ENCODE data around the gene COL20A1.

Gene COL20A1

DNA sequence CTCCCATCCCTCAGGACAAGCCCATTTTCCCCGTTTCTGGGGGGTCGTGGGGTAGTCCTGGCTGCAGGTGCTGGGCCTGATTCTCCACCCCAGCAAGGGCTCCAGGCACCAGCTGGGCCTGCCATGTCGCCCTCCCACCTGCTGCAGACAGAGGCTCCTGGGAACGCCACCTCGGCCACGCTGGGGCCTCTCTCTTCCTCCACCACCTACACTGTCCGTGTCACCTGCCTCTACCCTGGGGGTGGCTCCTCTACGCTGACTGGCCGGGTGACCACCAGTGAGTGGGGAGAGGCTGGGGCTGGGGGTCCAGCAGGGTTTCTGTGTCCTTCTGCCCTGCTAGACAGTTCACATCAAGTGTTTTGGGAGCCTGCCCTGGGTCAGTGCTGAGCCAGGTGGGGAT, 19.3 kb downstream of the COL20A1 start:
- no peak for DNase-seq (ENCODE audit: low read depth)
- H3K4me3 ChIP-seq (ENCODE audit: low read depth, low read length) = no peak overlapping the region
- TF ChIP-seq, protein P1, sequence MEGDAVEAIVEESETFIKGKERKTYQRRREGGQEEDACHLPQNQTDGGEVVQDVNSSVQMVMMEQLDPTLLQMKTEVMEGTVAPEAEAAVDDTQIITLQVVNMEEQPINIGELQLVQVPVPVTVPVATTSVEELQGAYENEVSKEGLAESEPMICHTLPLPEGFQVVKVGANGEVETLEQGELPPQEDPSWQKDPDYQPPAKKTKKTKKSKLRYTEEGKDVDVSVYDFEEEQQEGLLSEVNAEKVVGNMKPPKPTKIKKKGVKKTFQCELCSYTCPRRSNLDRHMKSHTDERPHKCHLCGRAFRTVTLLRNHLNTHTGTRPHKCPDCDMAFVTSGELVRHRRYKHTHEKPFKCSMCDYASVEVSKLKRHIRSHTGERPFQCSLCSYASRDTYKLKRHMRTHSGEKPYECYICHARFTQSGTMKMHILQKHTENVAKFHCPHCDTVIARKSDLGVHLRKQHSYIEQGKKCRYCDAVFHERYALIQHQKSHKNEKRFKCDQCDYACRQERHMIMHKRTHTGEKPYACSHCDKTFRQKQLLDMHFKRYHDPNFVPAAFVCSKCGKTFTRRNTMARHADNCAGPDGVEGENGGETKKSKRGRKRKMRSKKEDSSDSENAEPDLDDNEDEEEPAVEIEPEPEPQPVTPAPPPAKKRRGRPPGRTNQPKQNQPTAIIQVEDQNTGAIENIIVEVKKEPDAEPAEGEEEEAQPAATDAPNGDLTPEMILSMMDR (IDR thresholded peaks at IDR 0.05; ENCODE audit: control insufficient read depth, extremely low read depth, insufficient read depth) = no peak

DNA sequence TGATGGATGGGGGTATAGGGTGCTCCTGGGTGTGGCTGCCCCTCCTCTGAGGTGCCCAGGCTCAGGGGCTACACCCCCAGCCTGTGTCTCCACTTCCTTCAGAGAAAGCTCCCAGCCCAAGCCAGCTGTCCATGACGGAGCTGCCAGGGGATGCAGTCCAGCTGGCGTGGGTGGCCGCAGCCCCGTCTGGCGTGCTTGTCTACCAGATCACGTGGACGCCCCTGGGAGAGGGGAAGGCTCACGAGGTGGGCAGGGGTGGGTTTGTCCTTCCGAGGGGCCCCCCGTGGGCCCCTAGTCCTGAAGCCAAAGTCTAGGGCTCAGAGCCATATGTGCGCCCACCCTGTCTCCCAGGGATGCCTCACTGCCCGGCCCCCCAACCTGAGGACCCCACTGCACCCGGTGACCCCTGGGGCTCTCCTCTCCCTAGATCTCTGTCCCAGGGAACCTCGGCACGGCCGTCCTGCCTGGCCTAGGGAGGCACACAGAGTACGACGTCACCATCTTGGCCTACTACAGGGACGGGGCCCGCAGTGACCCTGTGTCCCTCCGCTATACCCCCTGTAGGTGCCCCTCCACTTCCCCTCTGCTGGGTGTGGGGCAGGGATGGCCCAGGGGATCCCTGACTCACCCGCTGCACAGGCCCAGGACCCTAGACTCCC, 19.8 kb downstream of the COL20A1 start:
- no peak overlapping the region for H3K4me3 ChIP-seq (ENCODE audit: low read depth, low read length)
- TF ChIP-seq, protein P1 (IDR thresholded peaks at IDR 0.05; ENCODE audit: control insufficient read depth, extremely low read depth, insufficient read depth) = no peak
- no peak for DNase-seq (ENCODE audit: low read depth)

DNA sequence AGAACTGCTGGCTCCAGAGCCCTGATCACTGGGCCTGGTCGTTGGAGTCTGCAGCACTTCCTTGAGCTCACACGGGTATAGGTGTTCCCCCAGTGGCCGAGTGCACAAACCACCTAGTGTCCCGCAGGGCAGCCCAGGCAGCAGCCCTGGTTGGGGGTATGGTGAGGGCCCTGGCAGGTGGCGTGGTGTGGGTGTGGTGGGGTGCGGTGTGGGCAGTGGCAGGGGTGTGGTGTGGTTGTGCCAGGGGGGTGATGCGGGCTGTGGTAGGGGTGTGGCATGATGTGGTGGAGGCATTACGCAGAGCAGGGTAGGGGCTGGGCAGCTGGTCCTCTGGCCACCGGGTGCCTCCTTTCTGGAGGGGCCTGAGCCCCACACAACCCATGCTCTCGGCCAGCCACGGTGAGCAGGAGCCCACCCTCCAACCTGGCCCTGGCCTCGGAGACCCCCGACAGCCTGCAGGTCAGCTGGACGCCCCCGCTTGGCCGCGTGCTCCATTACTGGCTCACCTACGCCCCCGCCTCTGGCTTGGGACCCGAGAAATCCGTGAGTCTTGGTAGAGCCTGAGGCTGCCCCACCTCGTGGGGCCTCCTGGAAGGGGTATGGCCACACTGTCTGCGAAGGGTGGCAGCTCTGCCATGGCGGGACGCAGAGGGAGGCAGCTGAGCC, 20.5 kb downstream of the COL20A1 start:
- no peak for DNase-seq (ENCODE audit: low read depth)
- TF ChIP-seq, protein P1 (IDR thresholded peaks at IDR 0.05; ENCODE audit: control insufficient read depth, extremely low read depth, insufficient read depth) = no peak
- no peak overlapping the region for H3K4me3 ChIP-seq (ENCODE audit: low read depth, low read length)

DNA sequence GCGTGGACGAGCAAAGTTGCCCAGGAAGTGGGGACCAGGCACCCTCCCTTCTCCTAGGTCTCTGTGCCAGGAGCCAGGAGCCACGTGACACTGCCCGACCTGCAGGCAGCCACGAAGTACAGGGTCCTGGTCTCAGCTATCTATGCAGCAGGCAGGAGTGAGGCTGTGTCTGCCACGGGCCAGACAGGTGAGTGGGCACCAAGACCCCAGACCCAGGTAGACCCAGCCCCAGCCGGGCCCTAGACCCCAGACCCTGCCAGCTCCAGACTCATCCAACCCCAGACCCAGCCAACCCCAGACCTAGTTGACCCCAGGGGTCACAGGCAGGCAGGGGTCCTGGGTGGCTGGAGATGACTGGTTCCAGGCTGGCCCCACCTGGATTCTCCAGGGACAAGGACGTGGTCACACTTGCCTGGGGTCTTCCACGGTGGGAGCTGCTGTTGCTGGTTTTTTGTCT, 21.1 kb downstream of the COL20A1 start:
- H3K4me3 ChIP-seq (ENCODE audit: low read depth, low read length) = no peak overlapping the region
- TF ChIP-seq, protein P1 (IDR thresholded peaks at IDR 0.05; ENCODE audit: control insufficient read depth, extremely low read depth, insufficient read depth) = no peak
- DNase-seq (ENCODE audit: low read depth) = no peak

DNA sequence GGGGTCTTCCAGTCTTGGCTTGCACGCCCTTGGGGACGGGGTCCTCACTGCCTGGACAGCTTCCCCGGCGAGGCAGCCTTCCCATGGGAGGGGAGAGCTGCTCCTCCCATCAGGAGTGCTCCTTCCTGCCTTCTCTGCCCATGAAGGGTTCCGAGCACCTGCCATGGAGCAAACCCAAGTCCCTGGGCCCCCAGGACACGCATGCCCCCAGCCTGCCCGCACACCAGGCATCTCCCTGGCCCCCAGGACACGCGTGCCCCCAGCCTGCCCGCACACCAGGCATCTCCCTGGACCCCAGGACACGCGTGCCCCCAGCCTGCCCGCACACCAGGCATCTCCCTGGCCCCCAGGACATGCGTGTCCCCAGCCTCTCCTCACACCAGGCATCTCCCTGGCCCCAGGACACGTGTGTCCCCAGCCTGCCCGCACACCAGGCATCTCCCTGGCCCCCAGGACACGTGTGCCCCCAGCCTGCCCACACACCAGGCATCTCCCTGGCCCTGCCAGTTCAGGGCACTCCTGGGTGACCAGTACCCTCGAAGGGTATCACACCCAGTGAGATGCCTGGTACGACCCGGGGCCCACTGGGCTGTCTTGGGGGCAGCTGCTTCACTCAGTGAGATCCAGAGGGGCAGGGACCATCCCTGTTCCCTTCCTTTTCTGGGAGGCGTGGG, 21.7 kb downstream of the COL20A1 start:
- TF ChIP-seq, protein P1 (IDR thresholded peaks at IDR 0.05; ENCODE audit: control insufficient read depth, extremely low read depth, insufficient read depth) = no peak
- no peak for DNase-seq (ENCODE audit: low read depth)
- no peak overlapping the region for H3K4me3 ChIP-seq (ENCODE audit: low read depth, low read length)

DNA sequence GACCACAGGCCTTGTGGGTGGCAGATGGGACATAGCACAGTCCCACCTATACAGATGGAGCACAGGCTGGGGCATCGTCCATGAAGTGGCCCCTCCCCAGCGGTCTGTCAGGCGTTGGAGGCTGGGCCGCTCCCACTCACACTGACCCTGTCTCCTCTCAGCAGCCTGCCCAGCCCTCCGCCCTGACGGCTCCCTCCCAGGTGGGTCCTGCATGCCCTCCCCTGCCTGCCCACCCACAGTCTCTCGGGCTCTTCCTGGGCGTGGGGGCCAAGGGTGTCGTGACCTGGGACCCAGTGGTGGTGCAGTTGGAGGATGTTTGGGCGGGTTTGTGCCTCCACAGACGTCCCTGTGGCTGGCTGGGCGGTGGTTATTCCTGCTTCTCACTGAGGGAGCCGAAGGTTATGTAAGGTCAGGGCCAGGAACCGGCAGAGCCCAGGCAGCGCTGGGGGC, 22.3 kb downstream of the COL20A1 start:
- no peak overlapping the region for H3K4me3 ChIP-seq (ENCODE audit: low read depth, low read length)
- DNase-seq (ENCODE audit: low read depth) = no peak
- TF ChIP-seq, protein P1 (IDR thresholded peaks at IDR 0.05; ENCODE audit: control insufficient read depth, extremely low read depth, insufficient read depth) = no peak
